Gastrocnemius medialis (tissue), 4 donors: ENCODE measurements around the gene TGFB1. TPM values are rescaled to one million over a fixed set of nuclear protein-coding genes. Genes with fewer than 3 reads are reported as not detected.

Experiments
- ATAC-seq, 2 donors: fragments of 150-250 bp; one replicate each; pipeline ENCODE4 v1.9.1; 2016
- DNase-seq, 2 donors: peaks; one replicate each; pipeline ENCODE4 v3.0.0-alpha.2; 2019
- H3K27ac ChIP-seq, 4 donors: fragments of 200-600 bp; sonication (generic); 1 replicate in 1 of 4; 2 replicates in 3 of 4; pipeline ENCODE4 v1.5.1; 2016 to 2018; ENCODE audit warnings: mild to moderate bottlenecking in 2 of 4, moderate library complexity in 1 of 4
- H3K27me3 ChIP-seq, 3 donors: fragments of 200-600 bp; sonication (generic) in 2 of 3; 1 replicate in 1 of 3; 2 replicates in 2 of 3; pipeline versions ENCODE4 v1.5.1 to v1.6.0; 2016 to 2019; ENCODE audit warnings: mild to moderate bottlenecking in 1 of 3, moderate library complexity in 1 of 3
- H3K36me3 ChIP-seq, 2 donors: fragments of 200-600 bp; sonication (generic) in 1 of 2; one replicate each; pipeline ENCODE4 v1.5.1; 2017 to 2018
- H3K4me1 ChIP-seq, 2 donors: fragments of 200-600 bp; sonication (generic) in 1 of 2; one replicate each; pipeline ENCODE4 v1.5.1; 2016 to 2017; ENCODE audit warnings: mild to moderate bottlenecking in 2 of 2
- H3K4me3 ChIP-seq, 4 donors: fragments of 200-600 bp; sonication (generic) in 3 of 4; 1 replicate in 1 of 4; 2 replicates in 3 of 4; pipeline ENCODE4 v1.5.1; 2016 to 2019; ENCODE audit warnings: mild to moderate bottlenecking in 2 of 4
- H3K9me3 ChIP-seq, 3 donors: fragments of 200-600 bp; sonication (generic) in 2 of 3; 1 replicate in 1 of 3; 2 replicates in 2 of 3; pipeline ENCODE4 v1.5.1; 2016 to 2019
- CTCF ChIP-seq, 5 experiments: fragments of 450-650 bp in 3 of 5; fragments of 200-600 bp in 2 of 5; sonication (generic) in 2 of 5; IDR thresholded peaks in 4 of 5; conservative IDR thresholded peaks in 1 of 5; 1 replicate in 4 of 5; 2 replicates in 1 of 5; pipeline ENCODE4 v1.5.1; 2016 to 2019; ENCODE audit warnings: antibody characterized with exemption in 5 of 5, mild to moderate bottlenecking in 3 of 5, moderate library complexity in 3 of 5
- POLR2A ChIP-seq, 2 donors: fragments of 450-650 bp; IDR thresholded peaks; one replicate each; pipeline ENCODE4 v1.6.1; 2017; ENCODE audit warnings: antibody characterized with exemption in 2 of 2, mild to moderate bottlenecking in 2 of 2, moderate library complexity in 2 of 2
- in situ Hi-C, 4 donors: fragments of 200-750 bp; cut with MboI; loops; one replicate each; pipeline versions ENCODE4 v1.15.0 to v1.8.0; 2017; ENCODE audit warnings: low sequenced_read_pairs in 4 of 4
- intact Hi-C: fragments of 100-400 bp; cut with DNase I; formaldehyde crosslinking; loops from one replicate; pipeline ENCODE4 v1.15.1; 2023; ENCODE audit warnings: low total_unique reads
- total RNA-seq, 4 donors: library from RNA; depleted of rRNA; stranded (reverse); fragments of >200 nt; gene quantifications; one replicate each; pipeline versions ENCODE4 v1.1.0 to v1.2.3, GENCODE V29; 2016

The TGFB1 gene
- total RNA-seq, 4 donors from 2014 or later, result 1.9 to 5.2 (median 4.9) TPM

- intact Hi-C loops (no loop called here), in situ Hi-C loops (no loop called here)
- ATAC-seq, result no peak
- Histone ChIP-seq H3K9me3 (no peaks in the 10 kb centered on the region), H3K27me3 (no peaks in the 10 kb centered on the region), H3K27ac (peak overlapping the region; percentile 61 to 77 (median 67)), H3K4me1 (peaks cover 33 to 50% of the 10 kb centered on the region in 2 donors), H3K36me3 (peaks cover 0 to 34% of the 10 kb centered on the region in 2 donors), H3K4me3 (no peak overlapping the region)
- DNase-seq, result no peak
- TF ChIP-seq POLR2A (IDR thresholded peaks at IDR 0.05) (no peak), CTCF (IDR thresholded peaks at IDR 0.05 in 4 of 5, conservative IDR thresholded peaks at IDR 0.05 in 1 of 5) (no peak)
Measured at GRCh38 chr19:41323023-41323422, 30.7 kb downstream of the TGFB1 start.

GRCh38 chr19:41322451-41322850, 31.3 kb downstream of the TGFB1 start:
- TF ChIP-seq POLR2A (IDR thresholded peaks at IDR 0.05) (no peak), CTCF (IDR thresholded peaks at IDR 0.05 in 4 of 5, conservative IDR thresholded peaks at IDR 0.05 in 1 of 5) (no peak)
- DNase-seq (no peak), ATAC-seq (no peak)
- intact Hi-C loops, result no loop called here
- Histone ChIP-seq H3K27ac (peak overlapping the region; percentile 61 to 77 (median 67)), H3K27me3 (no peaks in the 10 kb centered on the region), H3K36me3 (peaks cover 0 to 40% of the 10 kb centered on the region in 2 donors), H3K9me3 (no peaks in the 10 kb centered on the region), H3K4me3 (no peak overlapping the region), H3K4me1 (peaks cover 33 to 44% of the 10 kb centered on the region in 2 donors)
- in situ Hi-C loops, result no loop called here

DNA sequence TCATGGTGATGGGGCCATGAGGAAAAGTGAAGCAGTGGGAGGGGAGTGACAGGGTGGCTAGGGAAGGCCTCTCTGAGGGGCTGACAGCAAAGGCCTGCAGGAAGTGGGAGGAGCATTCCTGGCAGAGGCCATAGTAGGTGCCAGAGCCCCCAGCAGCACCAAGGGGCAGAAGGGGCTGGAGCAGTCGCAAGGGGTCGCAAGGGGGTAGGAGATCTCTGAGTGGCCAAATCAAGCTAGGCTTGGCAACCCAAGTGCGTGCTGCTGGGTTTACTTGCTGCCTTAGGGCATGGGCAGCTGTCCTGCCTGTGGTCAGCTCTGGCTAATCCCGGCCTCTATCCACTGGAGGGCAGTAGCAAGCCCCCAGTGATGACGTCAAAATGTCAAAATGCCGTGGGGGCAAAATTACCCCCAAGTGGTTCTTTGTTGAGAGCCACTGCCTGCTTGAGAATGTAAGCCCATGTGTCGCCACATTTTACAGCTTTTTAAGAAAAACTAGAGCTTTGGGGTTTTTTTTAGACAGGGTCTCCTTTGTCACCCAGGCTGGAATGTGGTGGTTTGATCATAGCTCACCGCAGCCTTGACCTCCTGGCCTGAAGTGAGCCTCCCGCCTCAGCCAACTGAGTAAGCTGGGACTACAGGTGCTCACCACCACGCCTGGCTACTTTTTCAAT, 32.0 kb downstream of the TGFB1 start:
- ATAC-seq (peak in 1 of 2 donors; percentile 41), DNase-seq (peak in 1 of 2 donors; percentile 46)
- no peaks in the 10 kb centered on the region for H3K27me3 ChIP-seq
- H3K4me1 ChIP-seq, result peaks cover 33 to 39% of the 10 kb centered on the region in 2 donors
- peaks cover 3 to 47% of the 10 kb centered on the region in 2 donors for H3K36me3 ChIP-seq
- TF ChIP-seq POLR2A (IDR thresholded peaks at IDR 0.05) (no peak), CTCF (IDR thresholded peaks at IDR 0.05 in 4 of 5, conservative IDR thresholded peaks at IDR 0.05 in 1 of 5) (peak; percentile 51 to 73 (median 62))
- intact Hi-C loops (no loop called here), in situ Hi-C loops (no loop called here)
- no peaks in the 10 kb centered on the region for H3K9me3 ChIP-seq
- H3K27ac ChIP-seq, result peak overlapping the region; percentile 61 to 77 (median 67)
- no peak overlapping the region for H3K4me3 ChIP-seq

DNA sequence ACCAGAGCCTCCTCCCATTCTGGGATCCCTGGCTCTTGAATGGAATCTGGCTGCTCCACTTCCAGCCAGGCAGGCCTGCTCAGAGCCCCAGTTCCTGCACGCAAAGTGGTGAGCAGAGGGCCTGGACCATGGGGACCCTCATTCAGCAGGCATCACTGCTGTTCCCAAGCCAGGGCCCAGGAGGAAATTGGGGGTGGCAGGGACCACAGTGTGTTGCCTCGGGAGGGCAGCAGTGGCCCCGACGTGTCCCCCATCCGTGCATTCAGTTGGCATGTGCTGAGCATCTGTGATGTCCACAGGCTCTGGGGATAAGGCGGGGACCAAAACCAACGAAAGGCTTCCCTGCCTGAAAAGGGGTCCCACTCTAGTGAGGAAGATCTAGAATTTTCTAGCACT, 32.5 kb downstream of the TGFB1 start:
- no peaks in the 10 kb centered on the region for H3K9me3 ChIP-seq
- DNase-seq, result no peak
- in situ Hi-C loops, result no loop called here
- peaks cover 30 to 33% of the 10 kb centered on the region in 2 donors for H3K4me1 ChIP-seq
- H3K27ac ChIP-seq, result peak overlapping the region in 3 of 4 donors; percentile 61 to 77 (median 72)
- H3K4me3 ChIP-seq, result no peak overlapping the region
- intact Hi-C loops, result no loop called here
- TF ChIP-seq CTCF (IDR thresholded peaks at IDR 0.05 in 4 of 5, conservative IDR thresholded peaks at IDR 0.05 in 1 of 5), result no peak
- TF ChIP-seq POLR2A (IDR thresholded peaks at IDR 0.05), result no peak
- no peak for ATAC-seq
- peaks cover 3 to 52% of the 10 kb centered on the region in 2 donors for H3K36me3 ChIP-seq
- H3K27me3 ChIP-seq, result no peaks in the 10 kb centered on the region
